GM10248 (cell line): ENCODE data around the gene CGB7.
A peak's percentile ranks its signal among the peaks of the same experiment; 100 is the strongest.

ENCODE experiments used
- CTCF ChIA-PET: fragments of 300-600 bp; sonication (Branson Sonifier 250); formaldehyde crosslinking; extraction: SDS; loops from one replicate; lab custom pipeline; 2021; ENCODE audit warnings: antibody characterized with exemption; lab: Yijun Ruan, JAX
- POLR2A ChIA-PET: fragments of 350-650 bp; sonication (Branson Sonifier 250); formaldehyde crosslinking; extraction: SDS; loops from one replicate; lab custom pipeline; 2020; ENCODE audit warnings: antibody characterized with exemption; lab: Yijun Ruan, JAX
- DNase-seq: peaks from one replicate; pipeline ENCODE4 v3.0.0; 2012; ENCODE audit errors: extremely low spot score
- CTCF ChIP-seq: IDR thresholded peaks from 2 replicates; pipeline ENCODE4 v1.5.1; 2012; ENCODE audit warnings: mild to moderate bottlenecking, low read depth; ENCODE audit errors: extremely low read depth, missing control alignments, control extremely low read depth

Gene CGB7

GRCh38 chr19:49057636-49058234 is at the start of gene CGB7:
Gene CGB7 (minus strand): TSS chr19:49057749. CDS start chr19:49055375, 2,374 bp downstream.
- TF ChIP-seq CTCF, result no peak
- DNase-seq, result no peak
- CTCF ChIA-PET, result interaction anchor here (1.2 to 1.9 kb wide), 4 partner anchors 20 to 89 kb away, joined by 3 to 7 read pairs (median 4); no protein-coding TSS in a partner anchor
- POLR2A ChIA-PET, result no interaction called here

- CTCF ChIA-PET, result interaction anchor here (0.8 to 3.0 kb wide), 15 partner anchors 8 to 114 kb away, joined by 3 to 22 read pairs (median 8); partner anchors contain the start of genes GYS1, LIN7B and RUVBL2
Measured at GRCh38 chr19:49106648-49107135, 49.1 kb upstream of the CGB7 start.

GRCh38 chr19:49104229-49104864 is 46.8 kb upstream of the CGB7 start:
- DNase-seq, result no peak
- TF ChIP-seq CTCF, result no peak
- CTCF ChIA-PET, result interaction anchor here (0.9 to 3.0 kb wide), 7 partner anchors 9 to 111 kb away, joined by 4 to 21 read pairs (median 11); partner anchors contain the start of genes GYS1, LIN7B and RUVBL2
- POLR2A ChIA-PET, result no interaction called here

More at GRCh38 chr19:49106648-49107135, 49.1 kb upstream of the CGB7 start:
- TF ChIP-seq CTCF, result peak; percentile 77
- DNase-seq, result no peak
- POLR2A ChIA-PET, result no interaction called here

- no peak for TF ChIP-seq CTCF
- CTCF ChIA-PET, result no interaction called here
- no peak for DNase-seq
- POLR2A ChIA-PET, result no interaction called here
Measured at GRCh38 chr19:49103331-49104085, 46.0 kb upstream of the CGB7 start.

GRCh38 chr19:49102303-49102702 is 44.8 kb upstream of the CGB7 start:
- ChIA-PET CTCF (no interaction called here), POLR2A (no interaction called here)
- no peak for TF ChIP-seq CTCF
- no peak for DNase-seq

GRCh38 chr19:49101160-49101559 is 43.6 kb upstream of the CGB7 start:
- ChIA-PET CTCF (interaction anchor here (4.9 kb wide), 1 partner anchor 14 kb away, joined by 37 read pairs; the partner anchor contains the start of gene LIN7B), POLR2A (interaction anchor here (0.9 kb wide), 1 partner anchor 14 kb away, joined by 3 read pairs; no protein-coding TSS in a partner anchor)
- no peak for TF ChIP-seq CTCF
- no peak for DNase-seq
